Measurements from ENCODE around the gene KCNE1. TPM values are rescaled to one million over a fixed set of nuclear protein-coding genes. Genes with fewer than 3 reads are reported as not detected.
"Not testable (repeated sequence)": the region's sequence is repeated elsewhere in the genome, so short reads cannot be mapped to it uniquely, and the experiment has no call there.

KCNE1 gene
- total and polyA plus RNA-seq, 8 donors = 0.13 to 10.6 (median 1.7) TPM; not detected in 1

DNA sequence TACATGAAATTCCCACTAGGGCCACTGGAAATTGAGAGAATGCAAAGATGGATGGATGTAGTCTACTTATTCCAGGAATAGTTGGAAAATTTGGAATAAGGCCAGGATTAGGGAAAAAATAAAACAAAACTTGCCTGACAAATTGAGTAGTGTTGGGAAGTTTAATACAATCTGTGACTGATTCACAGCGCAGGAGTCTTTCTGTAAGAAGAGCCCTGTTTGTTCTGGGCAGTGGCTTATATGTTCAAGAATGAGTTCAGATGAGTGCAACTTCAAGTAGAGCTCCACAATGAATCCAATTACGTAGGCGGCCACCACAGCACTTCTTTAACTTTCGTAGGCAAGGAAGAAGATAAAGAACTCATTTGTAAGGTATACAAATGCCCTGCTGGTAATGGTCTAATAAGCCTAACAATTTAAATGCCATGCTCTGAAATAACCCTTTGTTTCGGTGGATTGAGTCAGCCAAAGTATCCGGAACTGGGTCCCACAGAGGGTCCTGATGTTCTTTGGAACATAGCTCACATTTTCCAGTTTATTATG, 47.1 kb upstream of the KCNE1 start:
- no peak for DNase-seq
- WGBS, 5 donors = 66 to 91% (median 84%) methylated on average over 6 of the region's 6 CpGs
- intact Hi-C loops (cut with DNase I; ENCODE audit: low total_unique reads) = no loop called here
- Histone ChIP-seq H3K4me1 (peaks cover 0 to 3% (median 0%) of the 10 kb centered on the region in 4 donors), H3K27me3 (no peaks in the 10 kb centered on the region), H3K4me3 (no peak overlapping the region), H3K36me3 (no peaks in the 10 kb centered on the region), H3K9me3 (no peaks in the 10 kb centered on the region), H3K27ac (peak overlapping the region in 1 of 5 donors; percentile 28)
- TF ChIP-seq EP300 (IDR thresholded peaks at IDR 0.05) = no peak
- TF ChIP-seq, protein P1, sequence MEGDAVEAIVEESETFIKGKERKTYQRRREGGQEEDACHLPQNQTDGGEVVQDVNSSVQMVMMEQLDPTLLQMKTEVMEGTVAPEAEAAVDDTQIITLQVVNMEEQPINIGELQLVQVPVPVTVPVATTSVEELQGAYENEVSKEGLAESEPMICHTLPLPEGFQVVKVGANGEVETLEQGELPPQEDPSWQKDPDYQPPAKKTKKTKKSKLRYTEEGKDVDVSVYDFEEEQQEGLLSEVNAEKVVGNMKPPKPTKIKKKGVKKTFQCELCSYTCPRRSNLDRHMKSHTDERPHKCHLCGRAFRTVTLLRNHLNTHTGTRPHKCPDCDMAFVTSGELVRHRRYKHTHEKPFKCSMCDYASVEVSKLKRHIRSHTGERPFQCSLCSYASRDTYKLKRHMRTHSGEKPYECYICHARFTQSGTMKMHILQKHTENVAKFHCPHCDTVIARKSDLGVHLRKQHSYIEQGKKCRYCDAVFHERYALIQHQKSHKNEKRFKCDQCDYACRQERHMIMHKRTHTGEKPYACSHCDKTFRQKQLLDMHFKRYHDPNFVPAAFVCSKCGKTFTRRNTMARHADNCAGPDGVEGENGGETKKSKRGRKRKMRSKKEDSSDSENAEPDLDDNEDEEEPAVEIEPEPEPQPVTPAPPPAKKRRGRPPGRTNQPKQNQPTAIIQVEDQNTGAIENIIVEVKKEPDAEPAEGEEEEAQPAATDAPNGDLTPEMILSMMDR (IDR thresholded peaks at IDR 0.05) = no peak
- no peak for TF ChIP-seq POLR2A (IDR thresholded peaks at IDR 0.05)
- no peak for TF ChIP-seq POLR2AphosphoS5 (IDR thresholded peaks at IDR 0.05)

GRCh38 chr21:34558166-34558565, 46.2 kb upstream of the KCNE1 start:
- DNase-seq = no peak
- no peaks in the 10 kb centered on the region for H3K9me3 ChIP-seq
- intact Hi-C loops (cut with DNase I; ENCODE audit: low total_unique reads) = no loop called here
- TF ChIP-seq, protein P1 (IDR thresholded peaks at IDR 0.05) = no peak
- TF ChIP-seq EP300 (IDR thresholded peaks at IDR 0.05) (no peak), POLR2A (IDR thresholded peaks at IDR 0.05) (no peak), POLR2AphosphoS5 (IDR thresholded peaks at IDR 0.05) (no peak)
- no peaks in the 10 kb centered on the region for H3K36me3 ChIP-seq
- H3K4me1 ChIP-seq = peaks cover 0 to 8% (median 2%) of the 10 kb centered on the region in 4 donors
- no peak overlapping the region for H3K4me3 ChIP-seq
- peak overlapping the region in 1 of 5 donors; percentile 27 for H3K27ac ChIP-seq
- 85 to 93% (median 87%) methylated on average over 5 of the region's 5 CpGs for WGBS, 5 donors
- H3K27me3 ChIP-seq = no peaks in the 10 kb centered on the region

- no peak overlapping the region for H3K27ac ChIP-seq
- DNase-seq = no peak
- H3K4me1 ChIP-seq = peaks cover 0 to 17% (median 2%) of the 10 kb centered on the region in 4 donors
- 78 to 87% (median 81%) methylated on average over 5 of the region's 5 CpGs for WGBS, 5 donors
- no peaks in the 10 kb centered on the region for H3K36me3 ChIP-seq
- H3K9me3 ChIP-seq = no peaks in the 10 kb centered on the region
- intact Hi-C loops (cut with DNase I; ENCODE audit: low total_unique reads) = no loop called here
- no peak overlapping the region for H3K4me3 ChIP-seq
- TF ChIP-seq EP300 (IDR thresholded peaks at IDR 0.05) = no peak
- TF ChIP-seq, protein P1 (IDR thresholded peaks at IDR 0.05) = no peak
- TF ChIP-seq POLR2A (IDR thresholded peaks at IDR 0.05) = no peak
- no peak for TF ChIP-seq POLR2AphosphoS5 (IDR thresholded peaks at IDR 0.05)
- H3K27me3 ChIP-seq = no peaks in the 10 kb centered on the region
Observed at GRCh38 chr21:34557261-34557660, 45.3 kb upstream of the KCNE1 start.

GRCh38 chr21:34554670-34555069, 42.7 kb upstream of the KCNE1 start:
- 87 to 92% (median 90%) methylated on average over 2 of the region's 2 CpGs for WGBS, 5 donors
- DNase-seq; H3K9me3 ChIP-seq; H3K27me3 ChIP-seq; H3K36me3 ChIP-seq; intact Hi-C loops (cut with DNase I; ENCODE audit: low total_unique reads); H3K27ac ChIP-seq; H3K4me3 ChIP-seq: not testable (repeated sequence)
- peaks cover 0 to 20% (median 1%) of the 10 kb centered on the region in 4 donors for H3K4me1 ChIP-seq

DNA sequence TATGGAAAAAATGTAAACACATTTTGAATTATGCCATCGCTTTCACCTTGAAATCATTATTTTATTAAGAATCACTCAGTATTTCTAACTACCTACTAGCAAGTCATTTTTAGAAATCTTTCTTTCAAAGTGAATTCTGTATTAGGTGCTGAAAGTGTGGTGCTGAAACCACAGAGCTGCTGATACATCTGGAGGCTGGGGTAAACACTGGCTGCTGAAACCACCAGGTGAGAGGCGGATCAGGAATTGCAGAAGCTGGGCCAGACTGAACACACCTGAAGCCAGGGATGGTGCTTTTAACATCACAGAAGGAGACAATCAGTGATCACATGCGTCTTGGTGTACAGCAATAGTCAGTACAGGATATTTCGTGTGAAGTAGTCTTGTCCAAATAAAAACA, 42.2 kb upstream of the KCNE1 start:
- no peak overlapping the region for H3K4me3 ChIP-seq
- DNase-seq = no peak
- WGBS, 5 donors = 92 to 94% (median 93%) methylated on average over 4 of the region's 4 CpGs
- no peaks in the 10 kb centered on the region for H3K27me3 ChIP-seq
- H3K4me1 ChIP-seq = peaks cover 0 to 20% (median 0%) of the 10 kb centered on the region in 4 donors
- no peak overlapping the region for H3K27ac ChIP-seq
- no peaks in the 10 kb centered on the region for H3K36me3 ChIP-seq
- TF ChIP-seq POLR2AphosphoS5 (IDR thresholded peaks at IDR 0.05) (no peak), EP300 (IDR thresholded peaks at IDR 0.05) (no peak), POLR2A (IDR thresholded peaks at IDR 0.05) (no peak)
- TF ChIP-seq, protein P1 (IDR thresholded peaks at IDR 0.05) = no peak
- intact Hi-C loops (cut with DNase I; ENCODE audit: low total_unique reads) = no loop called here
- no peaks in the 10 kb centered on the region for H3K9me3 ChIP-seq
